ENCODE data around the gene NR5A2.

The NR5A2 gene

DNA sequence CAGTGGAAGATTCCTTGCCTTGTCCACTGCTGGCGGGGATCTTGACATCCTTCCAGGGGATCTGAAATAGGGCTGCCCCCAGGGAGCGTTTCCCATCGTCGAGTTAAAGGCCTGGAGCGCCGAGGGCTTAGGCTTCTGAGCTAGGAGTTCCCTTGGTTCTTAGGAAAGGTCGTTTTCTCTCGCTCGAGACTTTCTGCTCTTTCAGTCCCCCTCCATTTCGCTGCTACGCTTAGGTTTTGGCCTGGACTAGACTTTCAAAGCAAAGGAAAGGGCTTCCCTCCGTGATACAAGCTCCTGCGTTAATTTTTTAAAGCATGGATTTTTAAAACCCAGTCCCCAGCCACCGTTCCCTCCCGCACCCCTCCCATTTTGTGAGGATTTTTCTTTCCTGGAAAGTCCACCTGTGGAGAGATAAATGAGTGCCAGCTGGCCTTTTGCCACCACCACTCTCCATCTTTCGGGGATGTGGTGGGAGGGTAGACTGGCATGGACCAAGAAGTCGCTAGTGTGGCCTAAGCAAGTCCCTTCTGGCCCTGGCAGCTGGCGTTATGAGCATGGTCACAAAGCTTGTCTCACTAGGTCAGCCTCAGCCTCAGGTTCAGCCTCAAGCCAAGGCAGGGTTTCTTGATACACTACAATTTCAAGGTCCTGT, 9.2 kb downstream of the NR5A2 start:
- DNase-seq (ENCODE audit: low spot score): no peak

- no peak for DNase-seq (ENCODE audit: low spot score)
Observed at GRCh38 chr1:200037501-200037900, 10.0 kb downstream of the NR5A2 start.

DNA sequence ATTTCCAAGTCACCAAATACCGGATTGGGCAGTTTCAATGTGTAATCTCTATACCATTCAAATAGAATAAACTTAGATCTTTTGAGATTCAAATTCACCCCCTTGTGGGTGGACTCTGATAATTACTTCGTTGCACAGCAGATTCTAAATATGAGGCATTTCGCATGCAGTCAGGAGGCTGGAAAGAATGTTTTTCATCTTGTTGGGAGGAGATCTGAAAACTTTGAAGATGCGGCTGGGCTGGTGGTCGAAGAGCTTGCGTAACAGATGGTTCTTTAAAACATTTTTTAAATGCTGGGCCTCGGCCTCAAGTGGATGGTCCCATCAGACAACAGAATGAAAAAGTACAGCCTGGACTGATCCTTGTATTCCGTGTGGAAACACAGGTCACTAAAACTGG, 10.4 kb downstream of the NR5A2 start:
- DNase-seq (ENCODE audit: low spot score): no peak

GRCh38 chr1:200038325-200038980, 10.9 kb downstream of the NR5A2 start:
- no peak for DNase-seq (ENCODE audit: low spot score)

GRCh38 chr1:200038981-200039848, 11.7 kb downstream of the NR5A2 start:
- DNase-seq (ENCODE audit: low spot score): peak; percentile 50

DNA sequence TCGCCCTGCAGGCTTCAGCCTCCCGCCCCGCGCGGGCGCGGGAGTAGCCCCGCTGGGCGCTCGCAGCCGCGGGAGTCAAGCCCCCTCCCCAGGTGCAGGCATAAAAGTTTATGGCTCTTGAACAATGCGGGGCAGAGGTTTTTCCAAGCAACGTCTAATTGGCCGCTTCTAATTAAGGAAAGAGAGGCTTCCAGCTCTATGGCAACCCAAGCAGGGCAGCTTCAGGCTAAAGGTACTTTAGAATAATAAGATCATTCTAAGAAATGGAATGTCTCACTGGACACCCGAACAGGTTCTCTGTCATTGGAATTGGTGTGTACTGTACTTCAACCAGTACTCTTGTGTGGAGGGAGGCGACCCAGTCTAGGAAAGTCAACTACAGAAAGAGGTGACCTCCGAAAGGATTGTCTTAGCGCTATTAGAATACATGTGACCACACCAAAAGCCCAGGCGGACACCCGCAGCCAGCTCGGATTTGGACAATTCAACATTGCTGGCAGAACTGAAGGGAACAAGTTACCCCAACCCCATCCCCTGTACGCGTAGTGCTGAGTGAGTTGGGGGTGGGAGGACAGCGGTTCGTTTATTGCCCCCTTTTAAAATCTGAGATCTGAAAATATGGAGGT, 12.5 kb downstream of the NR5A2 start:
- DNase-seq (ENCODE audit: low spot score): no peak

GRCh38 chr1:200040481-200041138, 13.1 kb downstream of the NR5A2 start:
- no peak for DNase-seq (ENCODE audit: low spot score)

GRCh38 chr1:200041337-200042118, 14.0 kb downstream of the NR5A2 start:
- no peak for DNase-seq (ENCODE audit: low spot score)

DNA sequence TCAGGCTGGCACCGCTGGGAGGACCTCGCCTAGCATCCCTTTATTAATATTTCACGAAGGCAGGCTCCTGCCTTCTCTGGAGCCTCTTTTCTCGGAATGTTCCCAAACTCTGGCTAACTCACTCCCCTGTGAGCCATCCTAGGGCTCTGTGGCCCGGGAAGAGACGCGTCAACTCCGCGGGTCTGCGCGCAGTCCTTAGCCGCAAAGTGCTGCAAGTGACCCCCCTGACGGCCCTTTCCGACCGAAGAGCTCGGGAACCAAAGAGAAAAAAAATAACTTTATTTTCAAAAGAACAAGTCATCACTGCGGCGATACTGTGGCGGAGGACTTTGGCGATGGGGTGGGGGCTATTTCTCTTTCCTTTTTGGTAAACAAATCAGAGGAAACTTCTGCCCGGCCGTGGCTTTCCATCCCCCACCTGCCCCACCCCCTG, 14.6 kb downstream of the NR5A2 start:
- no peak for DNase-seq (ENCODE audit: low spot score)

DNA sequence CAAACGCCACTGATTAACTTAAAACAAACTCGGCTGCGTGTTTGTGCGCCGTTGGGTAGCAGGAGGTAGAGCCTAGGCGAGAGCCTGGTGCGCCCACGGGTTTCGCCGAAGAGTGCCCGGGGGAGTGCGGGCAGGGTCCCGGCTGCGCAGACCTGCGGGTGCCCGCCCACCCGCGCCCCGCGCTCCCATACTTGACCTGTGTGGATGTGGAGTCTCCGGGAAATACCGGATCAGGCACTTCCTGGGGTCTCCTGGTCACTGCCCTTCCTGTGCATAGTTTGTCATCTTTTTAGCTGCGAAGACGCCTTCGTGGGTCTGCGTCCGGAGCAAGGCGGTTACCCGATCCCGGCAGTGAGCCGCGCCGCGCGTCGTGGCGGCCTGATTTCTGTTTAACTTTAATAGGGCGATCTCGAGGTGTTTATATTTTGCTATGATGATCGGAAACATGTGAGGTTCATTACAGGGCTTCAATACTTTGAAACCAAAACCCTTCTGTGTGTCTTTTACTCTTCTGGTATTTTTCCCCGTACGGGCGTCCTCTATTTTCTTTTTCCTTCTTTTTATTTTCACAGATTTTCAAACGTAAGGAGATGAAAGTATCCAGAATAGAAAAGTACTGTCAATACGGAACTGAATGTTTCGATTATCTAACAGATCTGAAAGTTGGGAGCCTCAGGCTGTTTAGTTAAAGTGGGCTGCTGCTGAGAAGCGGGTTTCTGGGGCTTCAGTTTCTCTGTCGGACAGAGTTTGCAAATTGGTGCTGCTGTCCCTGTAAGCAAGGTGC, 15.2 kb downstream of the NR5A2 start:
- no peak for DNase-seq (ENCODE audit: low spot score)

DNA sequence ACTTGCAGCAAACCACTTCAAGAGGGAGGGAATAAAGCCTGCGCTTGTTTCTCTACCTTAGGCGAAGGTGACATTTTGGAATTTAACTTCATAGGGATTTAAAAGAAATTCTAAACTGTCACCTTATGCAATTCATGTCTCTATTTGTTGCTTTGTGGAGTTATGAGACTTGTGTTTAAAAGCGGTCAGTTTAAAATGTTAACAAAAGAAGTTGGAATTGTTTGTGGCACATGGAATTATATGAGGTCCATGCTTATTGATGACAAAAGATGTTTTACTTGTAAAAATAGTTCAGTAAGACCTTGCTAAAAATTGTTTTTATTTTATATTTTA, 15.8 kb downstream of the NR5A2 start:
- DNase-seq (ENCODE audit: low spot score): no peak

- no peak for DNase-seq (ENCODE audit: low spot score)
Observed at GRCh38 chr1:200046115-200046514, 18.6 kb downstream of the NR5A2 start.

DNA sequence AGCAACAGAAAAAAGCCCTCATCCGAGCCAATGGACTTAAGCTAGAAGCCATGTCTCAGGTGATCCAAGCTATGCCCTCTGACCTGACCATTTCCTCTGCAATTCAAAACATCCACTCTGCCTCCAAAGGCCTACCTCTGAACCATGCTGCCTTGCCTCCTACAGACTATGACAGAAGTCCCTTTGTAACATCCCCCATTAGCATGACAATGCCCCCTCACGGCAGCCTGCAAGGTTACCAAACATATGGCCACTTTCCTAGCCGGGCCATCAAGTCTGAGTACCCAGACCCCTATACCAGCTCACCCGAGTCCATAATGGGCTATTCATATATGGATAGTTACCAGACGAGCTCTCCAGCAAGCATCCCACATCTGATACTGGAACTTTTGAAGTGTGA, 20.7 kb downstream of the NR5A2 start:
- DNase-seq (ENCODE audit: low spot score): no peak

- DNase-seq (ENCODE audit: low spot score): no peak
Observed at GRCh38 chr1:200049810-200050209, 22.3 kb downstream of the NR5A2 start.

DNA sequence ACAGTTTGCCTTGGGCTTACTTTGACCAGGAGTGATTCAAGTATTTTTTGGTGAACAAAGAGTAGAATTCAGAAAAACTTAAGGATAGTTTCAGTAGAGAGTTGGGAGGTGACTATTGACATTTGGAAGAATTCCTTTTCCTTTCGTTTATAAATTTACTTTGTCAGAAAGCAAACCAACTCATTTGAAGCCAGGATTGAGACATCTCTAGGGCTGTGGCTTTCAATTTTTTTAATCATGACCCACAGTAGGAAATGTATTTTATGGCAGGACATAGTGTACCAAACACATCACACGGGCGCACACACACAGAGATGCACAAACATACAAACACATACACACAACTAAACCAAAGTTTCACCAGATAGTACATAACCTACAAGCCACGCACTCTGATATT, 24.1 kb downstream of the NR5A2 start:
- DNase-seq (ENCODE audit: low spot score): no peak

GRCh38 chr1:200053091-200053490, 25.6 kb downstream of the NR5A2 start:
- no peak for DNase-seq (ENCODE audit: low spot score)

- DNase-seq (ENCODE audit: low spot score): no peak
Observed at GRCh38 chr1:200053646-200054045, 26.1 kb downstream of the NR5A2 start.

- DNase-seq (ENCODE audit: low spot score): no peak
Observed at GRCh38 chr1:200058341-200058740, 30.8 kb downstream of the NR5A2 start.

DNA sequence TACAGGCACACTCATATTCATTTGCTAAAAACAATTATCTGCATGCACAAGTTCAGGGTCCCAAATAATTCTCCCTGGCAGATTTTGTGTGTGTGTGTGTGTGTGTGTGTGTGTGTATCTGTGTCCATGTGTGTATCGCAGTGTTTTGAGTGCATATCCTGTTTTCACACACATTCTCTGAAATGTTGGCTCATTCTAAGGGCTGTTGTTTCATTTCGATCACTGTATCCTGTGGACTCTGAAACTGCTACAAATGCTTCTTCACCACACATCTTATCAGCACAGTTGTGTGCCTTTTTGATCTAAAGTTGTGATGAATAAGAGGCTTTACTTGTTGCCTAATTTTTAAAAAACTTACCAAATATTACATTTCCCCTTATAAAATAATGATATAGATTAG, 34.6 kb downstream of the NR5A2 start:
- DNase-seq (ENCODE audit: low spot score): no peak

DNA sequence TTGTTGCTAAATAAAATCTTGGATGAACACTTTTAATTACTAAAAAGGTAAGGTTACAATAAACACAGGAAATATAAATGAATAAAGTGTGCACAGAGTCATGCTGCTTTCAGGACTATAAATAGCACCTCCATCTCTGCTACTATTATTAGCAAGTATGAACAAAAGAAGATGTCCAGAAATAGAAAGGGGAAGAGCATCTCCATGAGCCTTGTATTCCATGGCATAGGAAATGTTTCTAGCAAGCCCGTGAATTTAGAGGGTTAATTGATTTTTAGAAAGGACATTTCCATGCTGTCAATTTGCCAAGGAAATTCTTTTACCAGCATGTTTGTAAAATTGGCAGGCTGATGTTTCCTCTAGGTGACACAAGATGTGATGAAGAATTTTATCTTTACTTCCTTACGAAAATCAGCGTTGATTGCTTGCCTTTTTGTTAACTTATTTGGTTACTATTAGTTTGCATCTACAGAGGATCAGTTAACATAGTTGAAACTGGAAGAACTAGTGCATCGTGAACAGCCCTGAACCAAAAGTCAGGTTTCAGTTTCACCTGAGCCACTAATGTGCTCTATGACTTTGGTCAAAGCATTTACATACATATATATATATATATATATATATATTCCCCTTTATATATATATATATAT, 45.3 kb downstream of the NR5A2 start:
- DNase-seq (ENCODE audit: low spot score): peak; percentile 10

Data from germinal center (tissue), 1 donor.